ENCODE data around the gene CTSD. TPM values are rescaled to one million over a fixed set of nuclear protein-coding genes. Genes with fewer than 3 reads are reported as not detected.
"Not testable (repeated sequence)": the region's sequence is repeated elsewhere in the genome, so short reads cannot be mapped to it uniquely, and the experiment has no call there.

Gene CTSD
- total RNA-seq (2014; rRNA removed; shearing (Covaris generic)) (27.7 and 31.7 TPM in 2 replicates), total RNA-seq (2022) (35.5 and 44.1 TPM in 2 replicates), Bru-seq, nascent RNA (percentile 44 among the genes with signal in this experiment), BruChase-seq, experiment 1, labeled RNA remaining after a 6-hour chase (percentile 91 among the genes with signal in this experiment), BruChase-seq, experiment 2, labeled RNA remaining after a 2-hour chase (percentile 80 among the genes with signal in this experiment)
- long read RNA-seq, transcript CTSD-201 (9 exons, 2,123 nt): major isoform, 79 of 86 reads
- long read RNA-seq, partial matches to known transcripts: 5 of 86 reads
- long read RNA-seq, other reads (novel, unspliced or antisense): 2 of 86 reads

DNA sequence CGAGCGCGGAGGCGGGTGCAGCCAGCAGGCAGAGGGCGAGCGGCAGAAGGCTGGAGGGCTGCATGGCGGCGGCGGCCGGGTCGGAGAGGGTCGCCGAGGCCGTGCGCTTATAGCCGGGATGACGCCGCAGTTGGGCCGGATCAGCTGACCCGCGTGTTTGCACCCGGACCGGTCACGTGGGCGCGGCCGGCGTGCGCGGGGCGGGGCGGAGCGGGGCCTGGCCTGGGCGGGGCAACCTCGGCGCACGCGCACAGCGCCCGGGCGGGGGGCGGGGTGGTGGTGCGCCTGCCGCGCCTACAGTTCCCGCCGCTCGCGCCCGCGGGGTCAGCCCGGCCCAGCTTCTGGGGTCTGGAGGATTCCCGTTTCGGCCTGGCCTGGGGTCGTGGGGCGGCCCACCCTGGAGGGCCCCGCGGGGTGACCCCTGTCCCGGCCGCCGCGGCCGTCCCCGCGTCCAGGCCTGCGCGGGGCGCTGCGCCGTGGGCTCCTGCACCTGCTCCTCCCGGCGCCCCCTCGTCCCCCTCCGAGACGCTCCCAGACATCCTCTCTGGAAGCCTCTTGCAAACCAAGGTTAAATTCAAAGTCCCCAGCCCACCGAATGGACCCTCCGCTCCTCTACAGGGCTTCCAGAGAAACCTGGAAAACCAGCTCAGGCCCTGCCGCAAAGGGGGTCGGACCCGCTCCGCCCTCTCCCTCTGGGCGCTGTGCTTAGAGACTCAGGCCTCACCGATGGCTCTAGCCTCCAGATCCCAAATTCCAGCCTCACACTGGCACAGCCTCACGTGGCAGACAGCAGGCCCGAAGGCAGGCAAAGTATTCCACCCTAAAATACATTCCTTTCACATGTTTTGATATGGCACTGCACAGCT lies at the start of gene CTSD:
TSS of gene CTSD (minus strand) at position 132 of the 866 bp plus-strand sequence. CDS start at position 64, 68 bp downstream.
- peak; percentile 88 for DNase-seq (ENCODE audit: low spot score)
- H2AFZ ChIP-seq (ENCODE audit: low read length): peak within 1 kb of the TSS; percentile 97
- no peaks in the 10 kb centered on the region for H3K36me3 ChIP-seq (ENCODE audit: insufficient read depth, low read length)
- H3K4me2 ChIP-seq (ENCODE audit: low read length): peak within 1 kb of the TSS; percentile 82
- peaks cover 15% of the 10 kb centered on the region for H3K4me1 ChIP-seq (ENCODE audit: insufficient read depth, low read length, poor library complexity, severe bottlenecking)
- no peaks in the 10 kb centered on the region for H3K9me3 ChIP-seq (ENCODE audit: low read length)
- H3K79me2 ChIP-seq (ENCODE audit: insufficient read depth, low read depth, low read length): no peaks in the 10 kb centered on the region
- BruUV-seq (replicated peaks): no TSS peak
- CTCF ChIA-PET (ENCODE audit: unreplicated experiment): interaction anchor here (0.6 kb wide), 1 partner anchor 250 kb away, joined by 8 read pairs; no protein-coding TSS in a partner anchor
- TF ChIP-seq CTCF (conservative IDR thresholded peaks at IDR 0.05; ENCODE audit: low read length) (peak; percentile 43), EZH2phosphoT487 (IDR thresholded peaks at IDR 0.05; ENCODE audit: borderline replicate concordance, low read depth, low read length) (no peak)
- H3K9me2 ChIP-seq (ENCODE audit: insufficient read depth, low read length): no peaks in the 10 kb centered on the region
- POLR2A ChIA-PET: no interaction called here
- H3K4me3 ChIP-seq (ENCODE audit: low read depth, low read length, poor library complexity, severe bottlenecking): peak within 1 kb of the TSS; percentile 99
- H3K27ac ChIP-seq (ENCODE audit: low read depth, low read length, poor library complexity, severe bottlenecking): no peak within 1 kb of the TSS
- no peaks in the 10 kb centered on the region for H4K20me1 ChIP-seq (ENCODE audit: insufficient read depth, low read length)
- intact Hi-C loops (cut with micrococcal nuclease; ENCODE audit: unreplicated experiment): no loop called here

DNA sequence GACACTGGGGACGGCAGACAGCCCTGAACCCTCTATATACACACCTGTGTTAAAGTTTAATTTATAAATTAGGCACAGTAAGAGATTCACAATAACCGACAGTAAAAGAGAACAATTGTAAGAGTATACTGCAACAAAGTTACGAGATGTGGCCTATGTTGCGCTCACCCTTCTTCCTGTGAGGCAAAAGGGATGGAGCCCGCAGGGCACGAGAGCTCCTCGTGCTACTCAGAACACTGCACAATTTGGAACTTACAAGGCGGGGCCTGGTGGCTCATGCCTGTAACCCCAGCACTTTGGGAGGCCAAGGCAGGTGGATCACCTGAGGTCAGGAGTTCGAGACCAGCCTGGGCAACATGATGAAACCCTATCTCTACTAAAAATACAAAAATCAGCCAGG lies 49.6 kb upstream of the CTSD start:
- intact Hi-C loops (cut with micrococcal nuclease; ENCODE audit: unreplicated experiment); CTCF ChIA-PET (ENCODE audit: unreplicated experiment); H3K4me1 ChIP-seq (ENCODE audit: insufficient read depth, low read length, poor library complexity, severe bottlenecking); H3K27ac ChIP-seq (ENCODE audit: low read depth, low read length, poor library complexity, severe bottlenecking); H3K4me2 ChIP-seq (ENCODE audit: low read length); H3K36me3 ChIP-seq (ENCODE audit: insufficient read depth, low read length); H2AFZ ChIP-seq (ENCODE audit: low read length); POLR2A ChIA-PET; H3K9me2 ChIP-seq (ENCODE audit: insufficient read depth, low read length); H3K79me2 ChIP-seq (ENCODE audit: insufficient read depth, low read depth, low read length); H3K4me3 ChIP-seq (ENCODE audit: low read depth, low read length, poor library complexity, severe bottlenecking); H3K9me3 ChIP-seq (ENCODE audit: low read length); H4K20me1 ChIP-seq (ENCODE audit: insufficient read depth, low read length); DNase-seq (ENCODE audit: low spot score); BruUV-seq (replicated peaks): not testable (repeated sequence)

- no peaks in the 10 kb centered on the region for H3K9me2 ChIP-seq (ENCODE audit: insufficient read depth, low read length)
- H3K4me2 ChIP-seq (ENCODE audit: low read length): no peak overlapping the region
- H2AFZ ChIP-seq (ENCODE audit: low read length): no peak overlapping the region
- no peaks in the 10 kb centered on the region for H3K9me3 ChIP-seq (ENCODE audit: low read length)
- no peak for DNase-seq (ENCODE audit: low spot score)
- H3K36me3 ChIP-seq (ENCODE audit: insufficient read depth, low read length): no peaks in the 10 kb centered on the region
- no peak overlapping the region for H3K27ac ChIP-seq (ENCODE audit: low read depth, low read length, poor library complexity, severe bottlenecking)
- ChIA-PET POLR2A (no interaction called here), CTCF (ENCODE audit: unreplicated experiment) (no interaction called here)
- TF ChIP-seq CTCF (conservative IDR thresholded peaks at IDR 0.05; ENCODE audit: low read length) (no peak), EZH2phosphoT487 (IDR thresholded peaks at IDR 0.05; ENCODE audit: borderline replicate concordance, low read depth, low read length) (no peak)
- intact Hi-C loops (cut with micrococcal nuclease; ENCODE audit: unreplicated experiment): no loop called here
- H4K20me1 ChIP-seq (ENCODE audit: insufficient read depth, low read length): no peaks in the 10 kb centered on the region
- no peaks in the 10 kb centered on the region for H3K79me2 ChIP-seq (ENCODE audit: insufficient read depth, low read depth, low read length)
- no peak overlapping the region for H3K4me3 ChIP-seq (ENCODE audit: low read depth, low read length, poor library complexity, severe bottlenecking)
- no TSS peak for BruUV-seq (replicated peaks)
- no peaks in the 10 kb centered on the region for H3K4me1 ChIP-seq (ENCODE audit: insufficient read depth, low read length, poor library complexity, severe bottlenecking)
Measured at GRCh38 chr11:1812801-1813200, 49.1 kb upstream of the CTSD start.

Measured in OCI-LY7 (cell line).